Measurements from ENCODE around the gene YTHDF2. TPM values are rescaled to one million over a fixed set of nuclear protein-coding genes. Genes with fewer than 3 reads are reported as not detected.

The YTHDF2 gene
- total and polyA plus RNA-seq, 2 of the 13 experiments (the other 11 are each of a cell fraction or from before 2014, with no cell fraction given) = 48.4 to 59.6 TPM

- TF ChIP-seq ZNF407 (CRISPR knock-in tag; IDR thresholded peaks at IDR 0.05; ENCODE audit: not compliant biosample characterization) (peak; percentile 11), ZMYM4 (CRISPR knock-in tag; IDR thresholded peaks at IDR 0.05) (peak; percentile 18; the same call in 1 of the 2 replicates), ZNF691 (CRISPR knock-in tag; IDR thresholded peaks at IDR 0.05; ENCODE audit: borderline replicate concordance, low read depth) (0 out of 2 replicates have a peak, but pooled peaks have one; percentile 36), ZNF773 (CRISPR knock-in tag; IDR thresholded peaks at IDR 0.05; ENCODE audit: borderline replicate concordance) (no peak), RARA (CRISPR knock-in tag; IDR thresholded peaks at IDR 0.05) (0 out of 2 replicates have a peak, but pooled peaks have one; percentile 14), MXI1 (IDR thresholded peaks at IDR 0.05; ENCODE audit: borderline replicate concordance, low read depth, low read length) (peak; percentile 14; the same call in 1 of the 3 replicates), ERF (CRISPR knock-in tag; IDR thresholded peaks at IDR 0.05) (no peak), ZBTB40 (IDR thresholded peaks at IDR 0.05) (no peak), ZBTB40 (CRISPR knock-in tag; IDR thresholded peaks at IDR 0.05) (no peak), ZNF274 (CRISPR knock-in tag; IDR thresholded peaks at IDR 0.05) (peak; percentile 55; the same call in 1 of the 2 replicates)
These were observed 53.8 kb downstream of the YTHDF2 start (continued) for GRCh38 chr1:28790377-28791035.

Measured in HepG2 (cell line).